ENCODE data around the gene SEC24D.

Gene SEC24D

GRCh38 chr4:118752551-118752950 lies 83.4 kb downstream of the SEC24D start:
- DNase-seq (ENCODE audit: low spot score) = no peak

- no peak for DNase-seq (ENCODE audit: low spot score)
Measured at GRCh38 chr4:118751629-118752323, 84.2 kb downstream of the SEC24D start.

GRCh38 chr4:118749347-118749988 lies 86.5 kb downstream of the SEC24D start:
- DNase-seq (ENCODE audit: low spot score) = no peak

- DNase-seq (ENCODE audit: low spot score) = no peak
Measured at GRCh38 chr4:118746251-118746919, 89.5 kb downstream of the SEC24D start.

GRCh38 chr4:118745357-118745756 lies 90.6 kb downstream of the SEC24D start:
- no peak for DNase-seq (ENCODE audit: low spot score)

- DNase-seq (ENCODE audit: low spot score) = no peak
Measured at GRCh38 chr4:118743867-118744266, 92.1 kb downstream of the SEC24D start.

- DNase-seq (ENCODE audit: low spot score) = no peak
Measured at GRCh38 chr4:118742050-118742449, 93.9 kb downstream of the SEC24D start.

- no peak for DNase-seq (ENCODE audit: low spot score)
Measured at GRCh38 chr4:118741301-118741855, 94.5 kb downstream of the SEC24D start.

- no peak for DNase-seq (ENCODE audit: low spot score)
Measured at GRCh38 chr4:118740869-118741268, 95.1 kb downstream of the SEC24D start.

GRCh38 chr4:118739022-118739713 lies 96.8 kb downstream of the SEC24D start:
- no peak for DNase-seq (ENCODE audit: low spot score)

GRCh38 chr4:118738090-118738489 lies 97.8 kb downstream of the SEC24D start:
- DNase-seq (ENCODE audit: low spot score) = no peak

GRCh38 chr4:118736900-118737299 lies 99.0 kb downstream of the SEC24D start:
- no peak for DNase-seq (ENCODE audit: low spot score)

GRCh38 chr4:118734491-118735205 lies 101.3 kb downstream of the SEC24D start:
- no peak for DNase-seq (ENCODE audit: low spot score)

- no peak for DNase-seq (ENCODE audit: low spot score)
Measured at GRCh38 chr4:118732591-118733330, 103.2 kb downstream of the SEC24D start.

- no peak for DNase-seq (ENCODE audit: low spot score)
Measured at GRCh38 chr4:118730683-118731082, 105.2 kb downstream of the SEC24D start.

GRCh38 chr4:118729287-118730286 lies 106.3 kb downstream of the SEC24D start:
- no peak for DNase-seq (ENCODE audit: low spot score)

GRCh38 chr4:118727360-118727759 lies 108.6 kb downstream of the SEC24D start:
- no peak for DNase-seq (ENCODE audit: low spot score)

- DNase-seq (ENCODE audit: low spot score) = no peak
Measured at GRCh38 chr4:118723369-118723768, 112.6 kb downstream of the SEC24D start.

- no peak for DNase-seq (ENCODE audit: low spot score)
Measured at GRCh38 chr4:118721752-118722151, 114.2 kb downstream of the SEC24D start.

Data from HuH-7 (cell line).